ENCODE results near the gene AFTPH. TPM values are rescaled to one million over a fixed set of nuclear protein-coding genes. Genes with fewer than 3 reads are reported as not detected.

AFTPH gene
- total RNA-seq, 1 experiment from 2014 or later = 14.9 TPM

GRCh38 chr2:64624108-64624610 is 100.0 kb downstream of the AFTPH start:
- peaks cover 3% of the 10 kb centered on the region for H3K27me3 Mint-ChIP-seq (ENCODE audit: low read depth)
- H3K4me3 Mint-ChIP-seq = no peak overlapping the region
- ChIA-PET CTCF (interaction anchor here (1.1 to 4.5 kb wide), 7 partner anchors 16 to 294 kb away, joined by 3 to 45 read pairs (median 4); partner anchors contain the start of gene SERTAD2), POLR2A (no interaction called here)
- no peak for DNase-seq (ENCODE audit: low spot score)
- no peaks in the 10 kb centered on the region for H3K9me3 Mint-ChIP-seq
- peaks cover 43% of the 10 kb centered on the region for H3K4me1 Mint-ChIP-seq
- no peak overlapping the region for H3K27ac Mint-ChIP-seq
- ATAC-seq = no peak
- TF ChIP-seq PRDM15 (CRISPR knock-in tag; IDR thresholded peaks at IDR 0.05) (no peak), ATF2 (CRISPR knock-in tag; IDR thresholded peaks at IDR 0.05; ENCODE audit: borderline replicate concordance, low read depth) (no peak), GABPB1 (CRISPR knock-in tag; IDR thresholded peaks at IDR 0.05) (no peak), USF2 (CRISPR knock-in tag; IDR thresholded peaks at IDR 0.05) (no peak)
- H3K36me3 Mint-ChIP-seq = no peaks in the 10 kb centered on the region

GRCh38 chr2:64624862-64625261 is 100.7 kb downstream of the AFTPH start:
- Mint-ChIP-seq H3K27ac (no peak overlapping the region), H3K9me3 (no peaks in the 10 kb centered on the region), H3K27me3 (ENCODE audit: low read depth) (peaks cover 3% of the 10 kb centered on the region), H3K4me3 (no peak overlapping the region), H3K4me1 (peaks cover 37% of the 10 kb centered on the region), H3K36me3 (no peaks in the 10 kb centered on the region)
- DNase-seq (ENCODE audit: low spot score) (no peak), ATAC-seq (no peak)
- POLR2A ChIA-PET = interaction anchor here (1.3 kb wide), 1 partner anchor 29 kb away, joined by 5 read pairs; the partner anchor contains the start of gene SERTAD2
- TF ChIP-seq RELA (CRISPR knock-in tag; IDR thresholded peaks at IDR 0.05; ENCODE audit: borderline replicate concordance) = no peak
- no peak for TF ChIP-seq SMAD3 (CRISPR knock-in tag; IDR thresholded peaks at IDR 0.05; ENCODE audit: borderline replicate concordance)
- TF ChIP-seq ZNF532 (CRISPR knock-in tag; IDR thresholded peaks at IDR 0.05; ENCODE audit: borderline replicate concordance) = no peak
- TF ChIP-seq GABPB1 (CRISPR knock-in tag; IDR thresholded peaks at IDR 0.05) = no peak
- TF ChIP-seq ESRRA (CRISPR knock-in tag; IDR thresholded peaks at IDR 0.05; ENCODE audit: borderline replicate concordance) = no peak
- CTCF ChIA-PET = interaction anchor here (1.0 to 4.5 kb wide), 22 partner anchors 9 to 294 kb away, joined by 3 to 45 read pairs (median 5); partner anchors contain the start of genes AFTPH and SERTAD2
